Endodermal cell (in vitro differentiated cells): ENCODE measurements around the gene EBNA1BP2. TPM values are rescaled to one million over a fixed set of nuclear protein-coding genes. Genes with fewer than 3 reads are reported as not detected.
A peak's percentile ranks its signal among the peaks of the same experiment; 100 is the strongest.
"Not testable (repeated sequence)": the region's sequence is repeated elsewhere in the genome, so short reads cannot be mapped to it uniquely, and the experiment has no call there.

Experiments used
- DNase-seq: peaks from one replicate; pipeline ENCODE4 v3.0.0-alpha.2; 2017
- H3K27ac ChIP-seq: 2 replicates; pipeline ENCODE4 v1.5.1; 2013; ENCODE audit warnings: mild to moderate bottlenecking, low read depth, low read length, moderate library complexity
- H3K27me3 ChIP-seq: 2 replicates; pipeline ENCODE4 v1.6.1; 2013; ENCODE audit warnings: mild to moderate bottlenecking, low read length, moderate library complexity; ENCODE audit not compliant: insufficient read depth, control insufficient read depth, poor library complexity, severe bottlenecking
- H3K36me3 ChIP-seq: 2 replicates; pipeline ENCODE4 v1.7.0; 2013; ENCODE audit warnings: mild to moderate bottlenecking, low read length, moderate library complexity; ENCODE audit not compliant: control insufficient read depth, insufficient read depth
- H3K4me1 ChIP-seq: one replicate; pipeline ENCODE4 v1.7.0; 2013; ENCODE audit warnings: low read length; ENCODE audit not compliant: control insufficient read depth, insufficient read depth
- H3K4me3 ChIP-seq: 2 replicates; pipeline ENCODE4 v1.5.1; 2013; ENCODE audit warnings: mild to moderate bottlenecking, low read length, moderate library complexity
- H3K9ac ChIP-seq: 2 replicates; pipeline ENCODE4 v1.6.1; 2013; ENCODE audit warnings: mild to moderate bottlenecking, low read length, moderate library complexity; ENCODE audit not compliant: poor library complexity, severe bottlenecking; ENCODE audit errors: extremely low read depth
- H3K9me3 ChIP-seq: 2 replicates; pipeline ENCODE4 v1.6.1; 2013; ENCODE audit warnings: mild to moderate bottlenecking, low read length, moderate library complexity; ENCODE audit not compliant: control insufficient read depth
- H3K27ac Mint-ChIP-seq: 2 replicates; pipeline ENCODE4 v1.8.0; 2020; ENCODE audit warnings: mixed read lengths
- H3K27me3 Mint-ChIP-seq: 2 replicates; pipeline ENCODE4 v1.8.0; 2021; ENCODE audit warnings: mild to moderate bottlenecking, mixed read lengths; ENCODE audit not compliant: insufficient read depth
- H3K36me3 Mint-ChIP-seq: 2 replicates; pipeline ENCODE4 v1.8.0; 2020; ENCODE audit warnings: low read depth, mixed read lengths
- H3K4me1 Mint-ChIP-seq: 2 replicates; pipeline ENCODE4 v1.8.0; 2020; ENCODE audit warnings: mixed read lengths
- H3K4me3 Mint-ChIP-seq: 2 replicates; pipeline ENCODE4 v1.8.0; 2020; ENCODE audit warnings: mild to moderate bottlenecking, moderate library complexity, mixed read lengths
- H3K9me3 Mint-ChIP-seq: 2 replicates; pipeline ENCODE4 v1.8.0; 2020; ENCODE audit warnings: mild to moderate bottlenecking, mixed read lengths
- WGBS, 2 experiments: methylation state at CpG; one replicate each; pipeline versions ENCODE4 v1.1.5 to v1.1.7; 2013; ENCODE audit warnings: missing lambda C conversion rate in 2 of 2, mixed read lengths in 1 of 2; ENCODE audit not compliant: insufficient coverage in 1 of 2, insufficient read length in 1 of 2; 5-methylcytosine and 5-hydroxymethylcytosine counted together
- microRNA-seq: library from miRNA; unstranded; fragments of <30 nt; microRNA quantifications from one replicate; pipeline ENCODE4 v1.2.0, GENCODE V29; 2020; ENCODE audit warnings: borderline microRNAs expressed
- total RNA-seq, 2 donors: library from RNA; stranded (reverse); fragmentation: NEBNext Ultra II Directional in 1 of 2; extraction: Animal tissue kit (Norgen Biotek cat#: 25700) in 1 of 2; gene quantifications; 2 replicates in 1 of 2; 3 replicates in 1 of 2; pipeline ENCODE4 v1.2.1, GENCODE V29; 2021
- TF ChIP-seq, protein P1 (sequence below): fragments of 200-600 bp; sonication (generic); conservative IDR thresholded peaks from 2 replicates; pipeline ENCODE4 v1.5.0; 2021; ENCODE audit warnings: antibody characterized with exemption, mild to moderate bottlenecking

EBNA1BP2 gene
- total RNA-seq, 2 donors from 2014 or later = 50.2 to 51.7 TPM

DNA sequence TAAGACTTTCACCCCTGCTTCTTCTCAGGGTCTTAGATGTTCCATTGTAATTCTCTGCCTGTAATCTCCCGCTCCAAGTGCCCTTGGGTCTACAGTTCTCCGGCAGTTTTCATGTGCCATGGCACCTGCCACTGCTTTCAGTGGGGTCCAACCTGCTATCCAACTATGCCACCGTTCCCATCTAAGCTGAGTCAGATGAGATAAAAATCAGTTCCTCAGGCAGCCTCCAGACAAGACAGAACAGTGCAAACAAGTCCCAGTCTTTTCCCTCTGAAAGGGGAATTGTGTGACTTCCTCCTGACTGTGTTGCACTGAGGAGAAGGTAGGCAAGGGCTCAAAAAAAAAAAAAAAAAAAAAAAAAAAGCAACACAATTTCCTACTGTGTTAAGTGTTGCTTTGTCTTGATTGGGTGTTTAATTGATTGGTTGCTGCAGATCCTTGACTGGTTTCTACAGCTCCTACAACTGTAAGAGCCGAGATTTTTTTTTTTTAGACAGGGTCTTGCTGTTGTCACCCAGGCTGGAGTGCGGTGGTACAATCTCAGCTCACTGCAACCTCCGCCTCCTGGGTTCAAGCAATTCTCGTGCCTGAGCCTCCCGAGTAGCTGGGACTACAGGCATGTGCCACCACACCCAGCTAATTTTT, 50.7 kb downstream of the EBNA1BP2 start:
- peak overlapping the region; percentile 98 for H3K27ac Mint-ChIP-seq
- H3K4me1 Mint-ChIP-seq = peaks cover 10% of the 10 kb centered on the region
- H3K4me1 ChIP-seq = no peaks in the 10 kb centered on the region
- H3K4me3 ChIP-seq = peak overlapping the region; percentile 82
- H3K36me3 ChIP-seq = no peaks in the 10 kb centered on the region
- peaks cover 56% of the 10 kb centered on the region for H3K9me3 Mint-ChIP-seq
- H3K4me3 Mint-ChIP-seq = peak overlapping the region; percentile 75
- WGBS, 2 experiments = 91 to 98% methylated on average over 4 to 8 of the region's 8 CpGs
- H3K27me3 ChIP-seq = no peaks in the 10 kb centered on the region
- H3K9ac ChIP-seq = no peak overlapping the region
- TF ChIP-seq, protein P1, sequence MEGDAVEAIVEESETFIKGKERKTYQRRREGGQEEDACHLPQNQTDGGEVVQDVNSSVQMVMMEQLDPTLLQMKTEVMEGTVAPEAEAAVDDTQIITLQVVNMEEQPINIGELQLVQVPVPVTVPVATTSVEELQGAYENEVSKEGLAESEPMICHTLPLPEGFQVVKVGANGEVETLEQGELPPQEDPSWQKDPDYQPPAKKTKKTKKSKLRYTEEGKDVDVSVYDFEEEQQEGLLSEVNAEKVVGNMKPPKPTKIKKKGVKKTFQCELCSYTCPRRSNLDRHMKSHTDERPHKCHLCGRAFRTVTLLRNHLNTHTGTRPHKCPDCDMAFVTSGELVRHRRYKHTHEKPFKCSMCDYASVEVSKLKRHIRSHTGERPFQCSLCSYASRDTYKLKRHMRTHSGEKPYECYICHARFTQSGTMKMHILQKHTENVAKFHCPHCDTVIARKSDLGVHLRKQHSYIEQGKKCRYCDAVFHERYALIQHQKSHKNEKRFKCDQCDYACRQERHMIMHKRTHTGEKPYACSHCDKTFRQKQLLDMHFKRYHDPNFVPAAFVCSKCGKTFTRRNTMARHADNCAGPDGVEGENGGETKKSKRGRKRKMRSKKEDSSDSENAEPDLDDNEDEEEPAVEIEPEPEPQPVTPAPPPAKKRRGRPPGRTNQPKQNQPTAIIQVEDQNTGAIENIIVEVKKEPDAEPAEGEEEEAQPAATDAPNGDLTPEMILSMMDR = no peak
- DNase-seq = no peak
- no peak overlapping the region for H3K27ac ChIP-seq
- H3K9me3 ChIP-seq = peaks cover 22% of the 10 kb centered on the region
- H3K27me3 Mint-ChIP-seq = no peaks in the 10 kb centered on the region
- peaks cover 21% of the 10 kb centered on the region for H3K36me3 Mint-ChIP-seq

DNA sequence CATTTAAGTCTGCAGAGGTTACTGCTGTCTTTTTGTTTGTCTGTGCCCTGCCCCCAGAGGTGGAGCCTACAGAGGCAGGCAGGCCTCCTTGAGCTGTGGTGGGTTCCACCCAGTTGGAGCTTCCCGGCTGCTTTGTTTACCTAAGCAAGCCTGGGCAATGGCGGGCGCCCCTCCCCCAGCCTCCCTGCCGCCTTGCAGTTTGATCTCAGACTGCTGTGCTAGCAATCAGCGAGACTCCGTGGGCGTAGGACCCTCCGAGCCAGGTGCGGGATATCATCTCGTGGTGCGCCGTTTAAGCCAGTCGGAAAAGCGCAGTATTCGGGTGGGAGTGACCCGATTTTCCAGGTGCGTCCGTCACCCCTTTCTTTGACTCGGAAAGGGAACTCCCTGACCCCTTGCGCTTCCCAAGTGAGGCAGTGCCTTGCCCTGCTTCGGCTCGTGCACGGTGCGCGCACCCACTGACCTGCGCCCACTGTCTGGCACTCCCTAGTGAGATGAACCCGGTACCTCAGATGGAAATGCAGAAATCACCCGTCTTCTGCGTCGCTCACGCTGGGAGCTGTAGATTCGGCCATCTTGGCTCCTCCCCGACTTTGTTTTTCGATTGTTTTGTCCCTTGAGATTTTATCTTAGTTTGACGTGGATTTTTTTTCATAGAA, 52.0 kb downstream of the EBNA1BP2 start:
- H3K27me3 Mint-ChIP-seq, H3K27ac ChIP-seq, H3K36me3 ChIP-seq, H3K4me1 ChIP-seq, DNase-seq, H3K27me3 ChIP-seq: not testable (repeated sequence)
- Histone ChIP-seq H3K9me3 (peaks cover 17% of the 10 kb centered on the region), H3K9ac (peak overlapping the region; percentile 34), H3K4me3 (peak overlapping the region; percentile 82)
- Mint-ChIP-seq H3K36me3 (peaks cover 21% of the 10 kb centered on the region), H3K9me3 (peaks cover 48% of the 10 kb centered on the region), H3K27ac (peak overlapping the region; percentile 98), H3K4me1 (peaks cover 10% of the 10 kb centered on the region), H3K4me3 (peak overlapping the region; percentile 75)
- 52 to 55% methylated on average over 16 to 29 of the region's 35 CpGs for WGBS, 2 experiments

Small RNA genes within 50 kb of the gene (microRNA-seq; reads per million reads assigned to microRNA genes)
- not detected for gene MIR6733

Other genes with a start within 250 kb of the EBNA1BP2 start
- gene SLC2A1, start 213.4 kb downstream of the EBNA1BP2 start, total RNA-seq = 10 to 100 TPM; 42.5 to 69.7 TPM
- under 1 TPM; 0.82 to 0.90 TPM for gene CFAP57, start within 50 bp of the EBNA1BP2 start, total RNA-seq
- 10 to 100 TPM; 11.7 to 16.6 TPM for gene TMEM125, start 97.7 kb upstream of the EBNA1BP2 start, total RNA-seq
- gene C1orf210, start 113.3 kb upstream of the EBNA1BP2 start, total RNA-seq = 10 to 100 TPM in 1 of 2 donors, 1 to 10 TPM in 1; 9.7 to 17.9 TPM
- under 1 TPM; 0.40 to 0.99 TPM for gene TIE1, start 128.7 kb upstream of the EBNA1BP2 start, total RNA-seq
- 1 to 10 TPM in 1 of 2 donors, under 1 TPM in 1; 0.64 to 1.2 TPM for gene MPL, start 165.5 kb upstream of the EBNA1BP2 start, total RNA-seq
- 100 to 1,000 TPM; 126 to 149 TPM for gene CDC20, start 186.7 kb upstream of the EBNA1BP2 start, total RNA-seq
- 10 to 100 TPM; 24.4 to 28.3 TPM for gene ELOVL1, start 195.7 kb upstream of the EBNA1BP2 start, total RNA-seq
- gene MED8, start 217.5 kb upstream of the EBNA1BP2 start, total RNA-seq = 10 to 100 TPM; 16.1 to 18.8 TPM
- 10 to 100 TPM; 55.6 to 59.7 TPM for gene SZT2, start 217.6 kb upstream of the EBNA1BP2 start, total RNA-seq